ENCODE measurements around the gene HES1. TPM values are rescaled to one million over a fixed set of nuclear protein-coding genes. Genes with fewer than 3 reads are reported as not detected.

Gene HES1
- total and polyA plus RNA-seq, 9 of the 15 experiments (the other 6 are each of a cell fraction or from before 2014, with no cell fraction given), result 3.4 to 37.0 (median 19.3) TPM

- TF ChIP-seq ZNF318 (IDR thresholded peaks at IDR 0.05; ENCODE audit: borderline replicate concordance in 1 of 2, low read depth in 1 of 2) (peak in 1 of 2 experiments; percentile 99; a peak in 2 of 4 replicates), POLR2AphosphoS2 (IDR thresholded peaks at IDR 0.05; ENCODE audit: low read length) (no peak), POLR3G (IDR thresholded peaks at IDR 0.05; ENCODE audit: extremely low read depth, insufficient read length, insufficient replicate concordance) (no peak), MCM5 (IDR thresholded peaks at IDR 0.05; ENCODE audit: low read depth) (no peak), CBFA2T3 (IDR thresholded peaks at IDR 0.05) (peak; percentile 68), HNRNPUL1 (IDR thresholded peaks at IDR 0.05; ENCODE audit: low read length) (no peak), TAF9B (IDR thresholded peaks at IDR 0.05; ENCODE audit: partially characterized antibody) (peak; percentile 95), ZNF24 (IDR thresholded peaks at IDR 0.05) (peak; percentile 99), RAD21 (CRISPR knock-in tag; conservative IDR thresholded peaks at IDR 0.05 in 1 of 2, IDR thresholded peaks at IDR 0.05 in 1 of 2) (peak; percentile 21 to 40; a peak in 3 of 4 replicates), CBX2 (IDR thresholded peaks at IDR 0.05; ENCODE audit: insufficient read depth, low read length, poor library complexity, severe bottlenecking) (no peak), ZNF507 (tag; conservative IDR thresholded peaks at IDR 0.05) (no peak), RERE (CRISPR knock-in tag; IDR thresholded peaks at IDR 0.05; ENCODE audit: borderline replicate concordance) (no peak), ZKSCAN3 (CRISPR knock-in tag; IDR thresholded peaks at IDR 0.05) (no peak), ATF1 (CRISPR knock-in tag; IDR thresholded peaks at IDR 0.05) (no peak), ATF1 (tag; IDR thresholded peaks at IDR 0.05) (peak; percentile 83)
These were observed 46.4 kb upstream of the HES1 start (continued) for GRCh38 chr3:194089357-194090177.
